Measurements from ENCODE around the gene SEPTIN8. TPM values are rescaled to one million over a fixed set of nuclear protein-coding genes. Genes with fewer than 3 reads are reported as not detected.
A peak's percentile ranks its signal among the peaks of the same experiment; 100 is the strongest.

The SEPTIN8 gene
- total RNA-seq, 1 donor from 2014 or later: 62.7 TPM

GRCh38 chr5:132742158-132742557 is 34.9 kb downstream of the SEPTIN8 start:
- TF ChIP-seq CTCF (conservative IDR thresholded peaks at IDR 0.05): no peak
- Mint-ChIP-seq H3K9me3 (no peaks in the 10 kb centered on the region), H3K4me3 (no peak overlapping the region), H3K4me1 (ENCODE audit: unreplicated experiment) (peaks cover 10% of the 10 kb centered on the region), H3K27me3 (peaks cover 45% of the 10 kb centered on the region), H3K36me3 (no peaks in the 10 kb centered on the region), H3K27ac (no peak overlapping the region)
- DNase-seq (ENCODE audit: extremely low spot score, unreplicated experiment): no peak

- no peak for TF ChIP-seq CTCF (conservative IDR thresholded peaks at IDR 0.05)
- Mint-ChIP-seq H3K9me3 (no peaks in the 10 kb centered on the region), H3K36me3 (no peaks in the 10 kb centered on the region), H3K27ac (no peak overlapping the region), H3K27me3 (peaks cover 20% of the 10 kb centered on the region), H3K4me1 (ENCODE audit: unreplicated experiment) (peaks cover 24% of the 10 kb centered on the region), H3K4me3 (no peak overlapping the region)
- DNase-seq (ENCODE audit: extremely low spot score, unreplicated experiment): no peak
These were observed 37.8 kb downstream of the SEPTIN8 start for GRCh38 chr5:132739232-132739631.

GRCh38 chr5:132737982-132738681 is 38.9 kb downstream of the SEPTIN8 start:
- no peaks in the 10 kb centered on the region for H3K36me3 Mint-ChIP-seq
- no peak for DNase-seq (ENCODE audit: extremely low spot score, unreplicated experiment)
- H3K27me3 Mint-ChIP-seq: peaks cover 19% of the 10 kb centered on the region
- H3K4me1 Mint-ChIP-seq (ENCODE audit: unreplicated experiment): peaks cover 24% of the 10 kb centered on the region
- H3K27ac Mint-ChIP-seq: peak overlapping the region; percentile 83
- H3K4me3 Mint-ChIP-seq: peak overlapping the region; percentile 93
- TF ChIP-seq CTCF (conservative IDR thresholded peaks at IDR 0.05): no peak
- no peaks in the 10 kb centered on the region for H3K9me3 Mint-ChIP-seq

GRCh38 chr5:132736853-132737833 is 39.9 kb downstream of the SEPTIN8 start, which contains the start of gene KIF3A:
TSS of gene KIF3A (minus strand) at chr5:132737546. CDS start at chr5:132737419, 127 bp downstream.
- Mint-ChIP-seq H3K4me3 (peak within 1 kb of the TSS; percentile 93), H3K27me3 (peaks cover 15% of the 10 kb centered on the region), H3K27ac (peak within 1 kb of the TSS; percentile 83), H3K36me3 (peaks cover 3% of the 10 kb centered on the region), H3K9me3 (no peaks in the 10 kb centered on the region), H3K4me1 (ENCODE audit: unreplicated experiment) (peaks cover 24% of the 10 kb centered on the region)
- DNase-seq (ENCODE audit: extremely low spot score, unreplicated experiment): peak; percentile 98
- peak; percentile 55 for TF ChIP-seq CTCF (conservative IDR thresholded peaks at IDR 0.05)

GRCh38 chr5:132734687-132735086 is 42.4 kb downstream of the SEPTIN8 start:
- no peak for DNase-seq (ENCODE audit: extremely low spot score, unreplicated experiment)
- H3K4me3 Mint-ChIP-seq: peak overlapping the region; percentile 42
- H3K27ac Mint-ChIP-seq: no peak overlapping the region
- H3K27me3 Mint-ChIP-seq: peaks cover 2% of the 10 kb centered on the region
- peaks cover 24% of the 10 kb centered on the region for H3K4me1 Mint-ChIP-seq (ENCODE audit: unreplicated experiment)
- TF ChIP-seq CTCF (conservative IDR thresholded peaks at IDR 0.05): no peak
- no peaks in the 10 kb centered on the region for H3K9me3 Mint-ChIP-seq
- H3K36me3 Mint-ChIP-seq: peaks cover 3% of the 10 kb centered on the region
